ENCODE results near the gene SYAP1.

- TF ChIP-seq CTCF (conservative IDR thresholded peaks at IDR 0.05 in 1 of 2, IDR thresholded peaks at IDR 0.05 in 1 of 2; ENCODE audit: low read depth in 1 of 2, low read length in 2 of 2) (no peak), EZH2 (IDR thresholded peaks at IDR 0.05; ENCODE audit: low read length, missing control alignments) (no peak)
These were observed at the start of gene SYAP1 for GRCh38 chrX:16719334-16720084.

Data from fibroblast of lung (primary cell).